MM.1S (cell line): ENCODE measurements around the gene ZBTB4.

Experiments used
- DNase-seq: peaks from one replicate; pipeline ENCODE4 v3.0.0-alpha.2; 2015
- H2AFZ ChIP-seq: fragments of 300-600 bp; sonication (generic); 2 replicates; pipeline ENCODE4 v1.6.0; 2016; ENCODE audit warnings: antibody characterized with exemption, low read length
- H3F3A ChIP-seq: fragments of 300-600 bp; sonication (generic); 2 replicates; pipeline ENCODE4 v1.6.1; 2016; ENCODE audit warnings: mild to moderate bottlenecking, antibody characterized with exemption, low read length, moderate library complexity, mixed read lengths; ENCODE audit not compliant: insufficient read depth
- H3K27ac ChIP-seq: fragments of 300-600 bp; sonication (generic); 2 replicates; pipeline ENCODE4 v1.5.1; 2016; ENCODE audit warnings: mild to moderate bottlenecking, low read length
- H3K27me3 ChIP-seq: fragments of 300-600 bp; sonication (generic); replicated peaks from 2 replicates; pipeline ENCODE4 v1.6.0; 2016; ENCODE audit warnings: low read length; ENCODE audit not compliant: insufficient read depth
- H3K36me3 ChIP-seq: fragments of 300-600 bp; sonication (generic); replicated peaks from 2 replicates; pipeline ENCODE4 v1.6.1; 2016; ENCODE audit warnings: mild to moderate bottlenecking, low read length, mixed read lengths; ENCODE audit not compliant: insufficient read depth
- H3K4me1 ChIP-seq: fragments of 300-600 bp; sonication (generic); 2 replicates; pipeline ENCODE4 v1.6.1; 2016; ENCODE audit warnings: low read length, mixed read lengths
- H3K4me2 ChIP-seq: fragments of 300-600 bp; sonication (generic); 2 replicates; pipeline ENCODE4 v1.6.0; 2016; ENCODE audit warnings: low read depth, low read length
- H3K4me3 ChIP-seq: fragments of 300-600 bp; sonication (generic); 2 replicates; pipeline ENCODE4 v1.5.1; 2016; ENCODE audit warnings: low read length, mixed read lengths
- H3K79me2 ChIP-seq: fragments of 300-600 bp; sonication (generic); 2 replicates; pipeline ENCODE4 v1.6.1; 2016; ENCODE audit warnings: mixed run types, low read length, mixed read lengths
- H3K9ac ChIP-seq: fragments of 300-600 bp; sonication (generic); 2 replicates; pipeline ENCODE4 v1.6.1; 2016; ENCODE audit warnings: low read length, mixed read lengths
- H3K9me2 ChIP-seq: fragments of 300-600 bp; sonication (generic); replicated peaks from 2 replicates; pipeline ENCODE4 v1.6.1; 2016; ENCODE audit warnings: mild to moderate bottlenecking, low read length, mixed read lengths; ENCODE audit not compliant: insufficient read depth
- H3K9me3 ChIP-seq: fragments of 300-600 bp; sonication (generic); replicated peaks from 2 replicates; pipeline ENCODE4 v1.6.1; 2016; ENCODE audit warnings: mild to moderate bottlenecking, low read length, mixed read lengths; ENCODE audit not compliant: insufficient read depth
- H4K20me1 ChIP-seq: fragments of 300-600 bp; sonication (generic); 2 replicates; pipeline ENCODE4 v1.6.1; 2016; ENCODE audit warnings: mild to moderate bottlenecking, low read length, moderate library complexity, mixed read lengths; ENCODE audit not compliant: insufficient read depth
- CTCF ChIP-seq: fragments of 300-600 bp; sonication (generic); IDR thresholded peaks from 2 replicates; pipeline ENCODE4 v1.5.1; 2016; ENCODE audit warnings: antibody characterized with exemption, low read length, mixed read lengths
- EZH2 ChIP-seq: fragments of 300-600 bp; sonication (generic); optimal IDR thresholded peaks from 2 replicates; pipeline ENCODE3; 2017; ENCODE audit warnings: low read depth, mild to moderate bottlenecking, antibody characterized with exemption, low read length, mixed read lengths
- EZH2phosphoT487 ChIP-seq: fragments of 300-600 bp; sonication (generic); IDR thresholded peaks from 2 replicates; pipeline ENCODE4 v1.6.1; 2018; ENCODE audit warnings: antibody characterized with exemption, low read length

ZBTB4 gene

GRCh38 chr17:7432296-7432695 is 47.1 kb downstream of the ZBTB4 start:
- Histone ChIP-seq H3K9me2 (no peaks in the 10 kb centered on the region), H2AFZ (no peak overlapping the region), H3K9ac (no peak overlapping the region), H3F3A (peaks cover 14% of the 10 kb centered on the region), H3K4me2 (no peak overlapping the region), H3K27ac (no peak overlapping the region), H3K36me3 (no peaks in the 10 kb centered on the region), H3K79me2 (no peaks in the 10 kb centered on the region), H3K4me1 (peaks cover 10% of the 10 kb centered on the region), H3K27me3 (peaks cover 28% of the 10 kb centered on the region), H4K20me1 (no peaks in the 10 kb centered on the region), H3K9me3 (no peaks in the 10 kb centered on the region), H3K4me3 (no peak overlapping the region)
- no peak for DNase-seq
- TF ChIP-seq CTCF (no peak), EZH2phosphoT487 (no peak), EZH2 (no peak)

- Histone ChIP-seq H3K79me2 (no peaks in the 10 kb centered on the region), H2AFZ (no peak overlapping the region), H3K27ac (no peak overlapping the region), H3K4me1 (peaks cover 2% of the 10 kb centered on the region), H3F3A (peaks cover 9% of the 10 kb centered on the region), H3K9me3 (no peaks in the 10 kb centered on the region), H3K9me2 (no peaks in the 10 kb centered on the region), H3K9ac (no peak overlapping the region), H3K4me3 (no peak overlapping the region), H3K36me3 (no peaks in the 10 kb centered on the region), H3K4me2 (no peak overlapping the region), H3K27me3 (peaks cover 38% of the 10 kb centered on the region), H4K20me1 (no peaks in the 10 kb centered on the region)
- TF ChIP-seq EZH2 (no peak), EZH2phosphoT487 (no peak), CTCF (no peak)
- DNase-seq = no peak
Measured at GRCh38 chr17:7431231-7431630, 48.2 kb downstream of the ZBTB4 start.

GRCh38 chr17:7429722-7430121 is 49.7 kb downstream of the ZBTB4 start:
- Histone ChIP-seq H3K4me3 (no peak overlapping the region), H3K36me3 (no peaks in the 10 kb centered on the region), H4K20me1 (no peaks in the 10 kb centered on the region), H3K79me2 (no peaks in the 10 kb centered on the region), H3K27me3 (peaks cover 52% of the 10 kb centered on the region), H2AFZ (no peak overlapping the region), H3K9ac (no peak overlapping the region), H3F3A (no peaks in the 10 kb centered on the region), H3K9me3 (no peaks in the 10 kb centered on the region), H3K4me1 (no peaks in the 10 kb centered on the region), H3K9me2 (no peaks in the 10 kb centered on the region), H3K4me2 (no peak overlapping the region), H3K27ac (no peak overlapping the region)
- no peak for DNase-seq
- TF ChIP-seq CTCF (no peak), EZH2 (no peak), EZH2phosphoT487 (no peak)
